ENCODE measurements around the gene NFIB. TPM values are rescaled to one million over a fixed set of nuclear protein-coding genes. Genes with fewer than 3 reads are reported as not detected.

The NFIB gene
- total RNA-seq, 2 experiments from 2014 or later: not detected

DNA sequence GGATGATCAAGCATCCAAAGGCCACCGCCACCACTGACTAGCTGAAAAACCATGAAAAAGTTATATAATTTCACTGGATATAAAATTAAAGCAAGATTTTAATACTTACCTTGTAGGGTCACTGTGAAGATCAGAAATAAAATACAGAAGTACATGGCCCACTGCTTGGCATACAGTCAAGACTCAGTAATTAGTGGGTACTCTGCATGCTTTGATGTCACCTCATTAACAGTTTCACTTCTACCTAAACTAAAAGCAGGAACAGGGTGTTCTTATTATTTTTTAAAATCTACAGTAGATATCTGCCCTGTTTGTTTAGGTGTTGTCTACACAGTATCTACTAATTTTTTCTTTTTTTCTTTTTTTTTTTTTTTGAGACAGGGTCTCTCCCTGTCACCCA, 66.4 kb downstream of the NFIB start:
- ChIA-PET POLR2A (no interaction called here), CTCF (no interaction called here)
- Mint-ChIP-seq H3K36me3 (ENCODE audit: low read depth) (no peaks in the 10 kb centered on the region), H3K4me1 (no peaks in the 10 kb centered on the region), H3K9me3 (ENCODE audit: low read depth) (no peaks in the 10 kb centered on the region), H3K4me3 (no peak overlapping the region), H3K27me3 (peaks cover 10% of the 10 kb centered on the region), H3K27ac (no peak overlapping the region)
- DNase-seq: no peak
- intact Hi-C loops (cut with DNase I, micrococcal nuclease): no loop called here
- no peak for ATAC-seq

DNA sequence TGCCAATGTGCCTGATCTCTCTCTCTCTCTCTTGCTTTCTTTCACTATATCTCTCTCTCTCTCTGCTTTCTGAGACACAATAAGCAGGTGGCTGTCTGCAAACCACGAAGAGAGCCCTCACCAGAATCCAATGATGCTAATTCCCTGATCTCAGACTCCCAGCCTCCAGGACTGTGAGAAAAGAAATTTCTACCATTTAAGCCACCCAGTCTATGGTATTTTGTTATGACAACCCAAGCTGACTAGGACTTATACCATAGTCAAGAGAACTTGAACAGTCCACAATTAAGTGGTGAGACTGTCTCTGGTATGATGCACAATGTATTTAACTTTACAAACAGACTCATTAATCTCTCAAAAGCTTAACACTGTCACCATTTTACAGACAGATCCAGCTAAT, 67.0 kb downstream of the NFIB start:
- ATAC-seq (no peak), DNase-seq (no peak)
- Mint-ChIP-seq H3K36me3 (ENCODE audit: low read depth) (no peaks in the 10 kb centered on the region), H3K27ac (no peak overlapping the region), H3K9me3 (ENCODE audit: low read depth) (no peaks in the 10 kb centered on the region), H3K4me3 (no peak overlapping the region), H3K4me1 (no peaks in the 10 kb centered on the region), H3K27me3 (peaks cover 9% of the 10 kb centered on the region)
- POLR2A ChIA-PET: no interaction called here
- CTCF ChIA-PET: no interaction called here
- intact Hi-C loops (cut with DNase I, micrococcal nuclease): no loop called here

DNA sequence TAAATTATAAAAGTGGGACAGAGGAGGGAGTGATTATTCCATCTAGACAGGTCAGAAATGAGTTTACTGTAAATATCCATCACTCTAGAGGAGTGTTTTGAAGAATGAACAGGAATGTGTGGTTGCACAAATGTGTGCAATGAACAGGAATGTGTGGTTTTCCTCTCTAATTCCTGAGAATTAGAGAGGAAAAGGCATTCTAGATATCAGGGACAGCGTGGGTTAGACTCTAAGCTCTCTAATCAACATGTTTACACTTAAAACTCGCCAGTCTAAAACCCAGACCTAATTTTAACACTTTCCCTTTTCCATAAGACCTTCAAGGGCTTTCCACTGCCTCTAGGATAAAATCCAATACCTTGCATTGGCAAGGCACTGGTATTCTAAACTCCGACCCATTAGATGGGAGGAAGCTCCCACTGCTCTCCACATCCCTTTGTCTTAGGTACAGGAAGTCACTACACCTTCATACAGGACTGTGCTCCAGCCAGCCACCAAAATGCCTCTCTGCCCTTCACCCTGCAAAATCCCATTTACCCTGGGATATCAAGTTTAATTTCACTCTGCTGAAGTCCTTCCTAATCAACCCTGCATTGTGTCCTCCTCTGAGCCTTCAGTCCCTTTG, 67.9 kb downstream of the NFIB start:
- ChIA-PET POLR2A (no interaction called here), CTCF (no interaction called here)
- intact Hi-C loops (cut with DNase I, micrococcal nuclease): no loop called here
- Mint-ChIP-seq H3K27ac (no peak overlapping the region), H3K36me3 (ENCODE audit: low read depth) (no peaks in the 10 kb centered on the region), H3K27me3 (peaks cover 9% of the 10 kb centered on the region), H3K4me1 (no peaks in the 10 kb centered on the region), H3K9me3 (ENCODE audit: low read depth) (no peaks in the 10 kb centered on the region), H3K4me3 (no peak overlapping the region)
- DNase-seq (no peak), ATAC-seq (no peak)

DNA sequence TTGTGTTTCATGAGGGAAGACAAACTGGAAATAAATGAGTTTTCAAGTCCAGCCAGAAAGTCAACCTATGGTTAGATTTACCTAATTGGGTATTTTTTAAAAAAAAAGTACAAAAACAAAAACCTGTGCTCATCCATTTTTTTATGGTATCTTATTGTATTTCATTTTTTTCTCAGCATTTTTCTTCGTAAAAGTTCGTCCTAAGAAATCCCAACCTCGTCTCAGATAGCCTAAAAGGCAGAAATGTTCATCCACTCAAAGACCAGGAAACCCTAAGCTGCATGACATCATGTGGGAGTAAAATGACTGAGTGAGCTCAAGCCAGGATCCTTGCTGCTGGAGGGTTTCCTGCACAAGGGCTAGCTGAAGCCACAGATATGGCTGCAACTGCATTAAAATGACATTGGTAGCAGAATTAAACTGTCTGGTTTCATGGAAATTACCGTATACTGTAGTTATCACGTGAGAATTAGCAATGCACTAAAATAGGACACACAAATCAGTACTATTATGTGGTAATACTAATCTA, 70.4 kb downstream of the NFIB start:
- POLR2A ChIA-PET: no interaction called here
- H3K27me3 Mint-ChIP-seq: peaks cover 9% of the 10 kb centered on the region
- CTCF ChIA-PET: no interaction called here
- H3K36me3 Mint-ChIP-seq (ENCODE audit: low read depth): no peaks in the 10 kb centered on the region
- no peak overlapping the region for H3K4me3 Mint-ChIP-seq
- DNase-seq (no peak), ATAC-seq (no peak)
- no peak overlapping the region for H3K27ac Mint-ChIP-seq
- intact Hi-C loops (cut with DNase I, micrococcal nuclease): no loop called here
- H3K9me3 Mint-ChIP-seq (ENCODE audit: low read depth): no peaks in the 10 kb centered on the region
- H3K4me1 Mint-ChIP-seq: no peaks in the 10 kb centered on the region

DNA sequence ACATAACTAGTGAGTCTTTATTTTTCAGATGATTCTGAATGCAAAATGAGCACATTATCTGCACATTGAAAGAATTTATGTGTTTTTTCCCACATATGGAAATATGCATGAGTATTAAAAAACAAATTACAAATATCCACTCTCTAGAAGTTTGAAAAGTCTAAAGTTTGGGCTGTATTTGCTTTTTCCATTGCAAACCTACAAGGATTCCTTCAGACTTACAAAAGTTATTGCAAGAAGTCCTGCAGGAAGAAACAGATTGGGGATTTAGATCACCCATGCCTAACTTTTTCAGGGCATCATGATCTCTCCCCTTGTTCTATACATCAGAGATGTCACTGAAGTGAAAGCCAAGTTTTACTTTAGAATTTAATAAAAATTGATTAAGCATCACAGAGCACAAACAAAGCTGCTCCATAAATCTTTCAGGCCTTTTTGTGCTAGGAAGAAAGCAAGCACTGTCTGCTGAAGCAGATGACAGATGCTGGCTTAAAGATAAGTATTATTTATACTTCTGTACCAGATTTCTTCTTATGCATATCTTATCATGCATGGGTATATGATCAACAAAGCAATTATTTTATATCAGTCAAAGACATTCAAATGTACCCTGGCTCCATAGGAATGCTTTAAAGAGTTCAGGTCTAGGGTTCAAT, 71.7 kb downstream of the NFIB start:
- DNase-seq (no peak), ATAC-seq (no peak)
- intact Hi-C loops (cut with DNase I, micrococcal nuclease): no loop called here
- no peak overlapping the region for H3K27ac Mint-ChIP-seq
- POLR2A ChIA-PET: no interaction called here
- CTCF ChIA-PET: no interaction called here
- peaks cover 12% of the 10 kb centered on the region for H3K27me3 Mint-ChIP-seq
- no peaks in the 10 kb centered on the region for H3K4me1 Mint-ChIP-seq
- no peak overlapping the region for H3K4me3 Mint-ChIP-seq
- no peaks in the 10 kb centered on the region for H3K9me3 Mint-ChIP-seq (ENCODE audit: low read depth)
- no peaks in the 10 kb centered on the region for H3K36me3 Mint-ChIP-seq (ENCODE audit: low read depth)

DNA sequence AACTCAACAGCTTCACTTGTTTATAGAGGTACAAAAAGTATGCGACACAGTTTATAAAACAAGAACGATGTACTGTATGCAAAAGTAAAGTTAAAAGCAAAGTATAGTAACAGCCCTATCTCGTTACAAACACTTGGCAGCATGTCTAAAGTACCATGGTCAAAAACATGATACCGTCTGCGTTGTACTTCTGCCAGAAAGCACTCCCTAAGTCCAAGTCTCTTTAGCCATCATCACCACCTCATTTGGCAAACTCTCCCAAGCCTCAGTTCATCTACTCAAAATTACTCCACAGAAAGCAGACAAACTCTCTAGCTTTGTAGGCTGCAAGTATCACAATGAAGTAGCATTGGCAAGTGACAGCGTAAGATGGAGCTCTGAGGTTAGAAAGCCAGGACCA, 73.4 kb downstream of the NFIB start:
- Mint-ChIP-seq H3K27me3 (peaks cover 12% of the 10 kb centered on the region), H3K4me1 (no peaks in the 10 kb centered on the region), H3K9me3 (ENCODE audit: low read depth) (no peaks in the 10 kb centered on the region), H3K36me3 (ENCODE audit: low read depth) (no peaks in the 10 kb centered on the region), H3K4me3 (no peak overlapping the region), H3K27ac (no peak overlapping the region)
- POLR2A ChIA-PET: no interaction called here
- DNase-seq (no peak), ATAC-seq (no peak)
- CTCF ChIA-PET: no interaction called here
- intact Hi-C loops (cut with DNase I, micrococcal nuclease): no loop called here

DNA sequence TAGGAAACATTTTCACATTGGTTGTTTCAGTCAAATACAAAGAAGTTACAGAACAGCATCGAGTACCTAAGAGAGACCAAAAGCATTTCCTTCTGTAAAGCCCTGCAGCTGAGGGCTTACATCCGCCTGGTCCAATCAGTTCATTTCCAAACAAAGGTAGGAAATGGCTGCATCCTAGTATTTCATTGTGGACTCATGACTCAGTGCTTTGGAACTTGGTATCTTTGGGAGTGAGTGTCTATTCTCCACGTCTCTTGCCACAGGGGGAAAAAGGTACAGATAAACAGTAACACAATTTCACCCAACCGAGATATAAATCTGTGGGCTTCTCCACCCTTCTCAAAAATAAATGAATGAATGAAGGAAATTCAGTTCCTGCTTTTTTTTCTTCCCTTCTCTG, 75.4 kb downstream of the NFIB start:
- POLR2A ChIA-PET: interaction anchor here (0.6 kb wide), 1 partner anchor 1035 kb away, joined by 6 read pairs; no protein-coding TSS in a partner anchor
- H3K27ac Mint-ChIP-seq: no peak overlapping the region
- H3K36me3 Mint-ChIP-seq (ENCODE audit: low read depth): no peaks in the 10 kb centered on the region
- H3K27me3 Mint-ChIP-seq: peaks cover 9% of the 10 kb centered on the region
- no peak for ATAC-seq
- no peaks in the 10 kb centered on the region for H3K9me3 Mint-ChIP-seq (ENCODE audit: low read depth)
- intact Hi-C loops (cut with DNase I, micrococcal nuclease): no loop called here
- no peak for DNase-seq
- CTCF ChIA-PET: no interaction called here
- no peaks in the 10 kb centered on the region for H3K4me1 Mint-ChIP-seq
- H3K4me3 Mint-ChIP-seq: no peak overlapping the region

GRCh38 chr9:14238079-14238478, 75.9 kb downstream of the NFIB start:
- Mint-ChIP-seq H3K4me1 (no peaks in the 10 kb centered on the region), H3K27me3 (peaks cover 8% of the 10 kb centered on the region), H3K36me3 (ENCODE audit: low read depth) (no peaks in the 10 kb centered on the region), H3K9me3 (ENCODE audit: low read depth) (no peaks in the 10 kb centered on the region), H3K27ac (no peak overlapping the region), H3K4me3 (no peak overlapping the region)
- CTCF ChIA-PET: no interaction called here
- ATAC-seq (no peak), DNase-seq (no peak)
- intact Hi-C loops (cut with DNase I, micrococcal nuclease): no loop called here
- POLR2A ChIA-PET: no interaction called here

DNA sequence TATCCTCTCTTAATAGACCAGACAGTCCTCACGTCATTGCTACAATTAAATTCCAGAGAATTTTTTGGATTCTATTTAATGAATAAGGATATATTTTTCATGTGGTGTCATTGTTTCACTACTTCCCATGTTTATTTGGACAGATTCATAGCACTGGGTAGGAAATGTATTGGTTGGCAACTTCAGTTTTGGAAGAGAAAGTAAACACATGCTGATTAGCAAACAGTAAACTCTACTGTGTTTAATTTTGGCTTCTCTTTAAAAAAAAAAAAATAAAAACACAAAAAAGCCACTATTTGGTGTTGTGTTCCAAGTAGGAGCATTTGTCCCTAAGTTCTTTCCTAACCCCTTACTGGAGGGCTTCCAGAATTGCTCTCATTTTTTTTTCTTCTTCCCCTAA, 77.3 kb downstream of the NFIB start:
- ChIA-PET CTCF (no interaction called here), POLR2A (no interaction called here)
- no peaks in the 10 kb centered on the region for H3K4me1 Mint-ChIP-seq
- no peak for DNase-seq
- ATAC-seq: no peak
- H3K36me3 Mint-ChIP-seq (ENCODE audit: low read depth): no peaks in the 10 kb centered on the region
- no peaks in the 10 kb centered on the region for H3K9me3 Mint-ChIP-seq (ENCODE audit: low read depth)
- intact Hi-C loops (cut with DNase I, micrococcal nuclease): no loop called here
- H3K27ac Mint-ChIP-seq: no peak overlapping the region
- H3K27me3 Mint-ChIP-seq: peaks cover 7% of the 10 kb centered on the region
- H3K4me3 Mint-ChIP-seq: no peak overlapping the region

DNA sequence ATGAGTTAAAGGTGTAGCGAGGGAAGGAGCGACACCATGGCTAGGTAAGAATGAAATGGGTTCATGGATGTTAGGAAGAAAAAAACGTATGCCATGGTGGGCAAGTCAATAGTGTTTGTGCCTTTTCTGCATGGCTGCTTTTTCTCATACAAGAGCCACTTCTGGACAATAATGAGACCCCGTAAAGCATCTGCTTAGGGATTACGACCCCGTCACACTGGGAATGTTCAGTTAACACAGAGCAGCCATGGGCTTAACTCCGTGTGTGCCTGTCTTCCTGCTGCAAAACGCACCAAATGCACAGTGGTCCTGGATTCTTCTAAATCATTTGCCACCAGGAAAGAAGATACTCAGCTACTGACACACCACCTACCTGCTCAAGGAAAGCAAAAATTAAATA, 81.8 kb downstream of the NFIB start:
- H3K4me1 Mint-ChIP-seq: no peaks in the 10 kb centered on the region
- intact Hi-C loops (cut with DNase I, micrococcal nuclease): no loop called here
- ChIA-PET CTCF (no interaction called here), POLR2A (no interaction called here)
- ATAC-seq (no peak), DNase-seq (no peak)
- peaks cover 3% of the 10 kb centered on the region for H3K27me3 Mint-ChIP-seq
- no peak overlapping the region for H3K4me3 Mint-ChIP-seq
- no peaks in the 10 kb centered on the region for H3K9me3 Mint-ChIP-seq (ENCODE audit: low read depth)
- H3K36me3 Mint-ChIP-seq (ENCODE audit: low read depth): no peaks in the 10 kb centered on the region
- no peak overlapping the region for H3K27ac Mint-ChIP-seq

DNA sequence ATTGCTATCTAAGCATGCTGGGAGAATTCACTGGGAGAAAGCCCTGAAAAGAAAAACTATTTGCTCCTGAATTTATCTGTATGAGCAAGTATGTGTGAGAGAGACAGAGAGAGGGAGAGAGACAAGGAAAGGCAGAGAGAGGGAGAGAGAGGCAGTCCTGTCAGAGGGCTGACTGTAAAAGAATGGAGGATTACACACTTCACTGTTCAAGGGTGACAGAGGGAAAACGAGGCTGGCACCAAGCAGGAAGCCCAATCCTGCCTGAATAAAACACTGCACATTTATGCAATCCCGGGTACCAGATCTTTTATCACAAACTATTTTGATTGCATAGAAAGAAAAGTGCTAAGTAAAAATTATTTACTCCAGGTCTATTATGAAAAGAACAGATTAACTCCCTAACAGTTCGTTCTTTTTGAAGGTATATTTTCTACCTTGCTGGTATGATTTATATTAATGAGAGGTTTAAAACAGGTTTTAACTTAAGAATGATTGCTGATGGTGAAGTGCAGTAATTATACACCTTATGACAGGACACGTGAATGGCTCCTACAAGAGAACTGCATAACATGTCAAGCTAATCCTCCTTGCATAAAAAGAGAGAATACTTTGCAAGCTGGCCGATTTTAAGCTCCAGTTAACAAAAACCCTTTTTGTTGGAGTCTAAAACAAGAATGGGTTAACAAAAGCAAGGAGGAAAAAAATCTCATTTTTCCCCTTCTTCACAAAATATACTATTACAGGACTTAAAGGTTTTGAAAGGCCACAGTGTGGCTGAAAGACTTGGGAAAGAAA, 82.5 kb downstream of the NFIB start:
- Mint-ChIP-seq H3K4me1 (no peaks in the 10 kb centered on the region), H3K27ac (no peak overlapping the region), H3K4me3 (no peak overlapping the region), H3K27me3 (peaks cover 3% of the 10 kb centered on the region), H3K36me3 (ENCODE audit: low read depth) (no peaks in the 10 kb centered on the region), H3K9me3 (ENCODE audit: low read depth) (no peaks in the 10 kb centered on the region)
- POLR2A ChIA-PET: no interaction called here
- DNase-seq (no peak), ATAC-seq (no peak)
- intact Hi-C loops (cut with DNase I, micrococcal nuclease): no loop called here
- CTCF ChIA-PET: no interaction called here

DNA sequence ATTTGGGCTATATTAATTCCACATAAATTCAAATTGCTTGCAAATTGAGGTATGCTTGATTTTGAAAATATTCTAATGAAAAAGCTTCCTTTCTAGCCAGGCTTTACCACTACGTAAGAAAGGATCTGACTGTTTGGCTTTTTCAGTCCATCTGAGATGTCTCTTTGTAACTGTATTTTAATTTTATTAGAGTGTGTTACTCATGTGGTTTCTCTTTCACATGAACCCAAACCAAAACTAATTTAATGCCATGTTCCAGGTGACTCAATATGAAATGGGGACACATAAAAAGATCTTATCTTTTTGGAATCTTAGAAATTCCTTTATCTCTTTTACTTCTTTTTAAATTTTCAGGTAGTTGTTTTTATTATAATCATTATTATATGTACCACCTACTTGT, 85.3 kb downstream of the NFIB start:
- intact Hi-C loops (cut with DNase I, micrococcal nuclease): no loop called here
- ATAC-seq: no peak
- ChIA-PET CTCF (no interaction called here), POLR2A (no interaction called here)
- peaks cover 3% of the 10 kb centered on the region for H3K27me3 Mint-ChIP-seq
- H3K9me3 Mint-ChIP-seq (ENCODE audit: low read depth): no peaks in the 10 kb centered on the region
- no peaks in the 10 kb centered on the region for H3K4me1 Mint-ChIP-seq
- H3K4me3 Mint-ChIP-seq: no peak overlapping the region
- H3K27ac Mint-ChIP-seq: no peak overlapping the region
- no peaks in the 10 kb centered on the region for H3K36me3 Mint-ChIP-seq (ENCODE audit: low read depth)
- no peak for DNase-seq

Data from activated CD4-positive, alpha-beta T cell treated with anti-CD3 and anti-CD28 coated beads for 36 hours (primary cell).